ENCODE results near the gene RAB5IF. TPM values are rescaled to one million over a fixed set of nuclear protein-coding genes. Genes with fewer than 3 reads are reported as not detected.
A peak's percentile ranks its signal among the peaks of the same experiment; 100 is the strongest.

RAB5IF gene
- total and polyA plus RNA-seq, 10 of the 15 experiments (the other 5 are each of a cell fraction or from before 2014, with no cell fraction given): 19.4 to 246 (median 92.0) TPM

DNA sequence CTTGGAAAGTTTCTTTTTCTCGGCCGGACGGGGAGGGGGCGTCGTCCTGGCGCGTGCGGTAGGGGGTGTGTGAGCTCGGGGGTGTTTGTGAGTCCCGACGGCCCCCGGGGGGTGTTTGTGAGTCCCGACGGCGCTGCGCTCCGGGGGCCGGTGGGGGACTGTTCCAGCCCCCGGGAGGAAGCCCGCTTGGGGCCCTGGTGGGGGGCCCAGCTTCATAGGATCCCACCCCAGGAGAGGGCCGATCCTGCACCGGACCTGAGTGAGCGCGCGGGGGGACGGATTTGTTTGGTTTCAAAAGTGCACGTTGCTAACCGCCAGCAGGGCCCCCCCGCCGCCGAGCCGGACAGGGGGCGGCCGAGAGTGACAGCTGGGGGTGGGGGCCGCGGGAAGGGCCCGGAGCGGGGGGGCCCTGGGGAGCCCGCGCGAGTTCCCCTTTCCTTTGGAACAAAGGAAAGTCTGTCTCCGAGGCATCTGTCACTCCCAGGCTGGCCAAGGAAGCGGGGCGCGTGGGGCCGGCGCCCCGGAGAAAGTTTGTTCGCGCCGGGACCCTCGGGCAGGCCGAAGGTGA lies 31.7 kb upstream of the RAB5IF start (continued):
- peak; percentile 39; the same call in 1 of the 2 replicates for TF ChIP-seq GATAD2B (conservative IDR thresholded peaks at IDR 0.05; ENCODE audit: low read depth)
- peak; percentile 52 for TF ChIP-seq MEF2B (IDR thresholded peaks at IDR 0.05; ENCODE audit: partially characterized antibody, poor library complexity, severe bottlenecking)
- TF ChIP-seq CREM (IDR thresholded peaks at IDR 0.05; ENCODE audit: low read depth): peak; percentile 36; the same call in 1 of the 2 replicates
- no peak for TF ChIP-seq SRF (IDR thresholded peaks at IDR 0.05; ENCODE audit: low read depth in 2 of 2, low read length in 2 of 2)
- TF ChIP-seq POLR2AphosphoS5 (IDR thresholded peaks at IDR 0.05; ENCODE audit: low read length): no peak; the same call in 1 of the 2 replicates
- TF ChIP-seq, protein P1, sequence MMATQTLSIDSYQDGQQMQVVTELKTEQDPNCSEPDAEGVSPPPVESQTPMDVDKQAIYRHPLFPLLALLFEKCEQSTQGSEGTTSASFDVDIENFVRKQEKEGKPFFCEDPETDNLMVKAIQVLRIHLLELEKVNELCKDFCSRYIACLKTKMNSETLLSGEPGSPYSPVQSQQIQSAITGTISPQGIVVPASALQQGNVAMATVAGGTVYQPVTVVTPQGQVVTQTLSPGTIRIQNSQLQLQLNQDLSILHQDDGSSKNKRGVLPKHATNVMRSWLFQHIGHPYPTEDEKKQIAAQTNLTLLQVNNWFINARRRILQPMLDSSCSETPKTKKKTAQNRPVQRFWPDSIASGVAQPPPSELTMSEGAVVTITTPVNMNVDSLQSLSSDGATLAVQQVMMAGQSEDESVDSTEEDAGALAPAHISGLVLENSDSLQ (IDR thresholded peaks at IDR 0.05): peak; percentile 92
- no peak for TF ChIP-seq YY1 (IDR thresholded peaks at IDR 0.05; ENCODE audit: low read depth, low read length)
- TF ChIP-seq IKZF2 (IDR thresholded peaks at IDR 0.05): peak in 1 of 2 experiments; percentile 52; a peak in 2 of 4 replicates
- no peak for TF ChIP-seq SMARCA5 (IDR thresholded peaks at IDR 0.05)
- TF ChIP-seq, protein P2, sequence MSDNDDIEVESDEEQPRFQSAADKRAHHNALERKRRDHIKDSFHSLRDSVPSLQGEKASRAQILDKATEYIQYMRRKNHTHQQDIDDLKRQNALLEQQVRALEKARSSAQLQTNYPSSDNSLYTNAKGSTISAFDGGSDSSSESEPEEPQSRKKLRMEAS (IDR thresholded peaks at IDR 0.05; ENCODE audit: low read depth, low read length): peak; percentile 53; the same call in 1 of the 2 replicates
- no peak for TF ChIP-seq SUPT20H (IDR thresholded peaks at IDR 0.05; ENCODE audit: borderline replicate concordance, control insufficient read depth, low read depth, low read length)
- no peak for TF ChIP-seq STAT1 (conservative IDR thresholded peaks at IDR 0.05)
- TF ChIP-seq, protein P3, sequence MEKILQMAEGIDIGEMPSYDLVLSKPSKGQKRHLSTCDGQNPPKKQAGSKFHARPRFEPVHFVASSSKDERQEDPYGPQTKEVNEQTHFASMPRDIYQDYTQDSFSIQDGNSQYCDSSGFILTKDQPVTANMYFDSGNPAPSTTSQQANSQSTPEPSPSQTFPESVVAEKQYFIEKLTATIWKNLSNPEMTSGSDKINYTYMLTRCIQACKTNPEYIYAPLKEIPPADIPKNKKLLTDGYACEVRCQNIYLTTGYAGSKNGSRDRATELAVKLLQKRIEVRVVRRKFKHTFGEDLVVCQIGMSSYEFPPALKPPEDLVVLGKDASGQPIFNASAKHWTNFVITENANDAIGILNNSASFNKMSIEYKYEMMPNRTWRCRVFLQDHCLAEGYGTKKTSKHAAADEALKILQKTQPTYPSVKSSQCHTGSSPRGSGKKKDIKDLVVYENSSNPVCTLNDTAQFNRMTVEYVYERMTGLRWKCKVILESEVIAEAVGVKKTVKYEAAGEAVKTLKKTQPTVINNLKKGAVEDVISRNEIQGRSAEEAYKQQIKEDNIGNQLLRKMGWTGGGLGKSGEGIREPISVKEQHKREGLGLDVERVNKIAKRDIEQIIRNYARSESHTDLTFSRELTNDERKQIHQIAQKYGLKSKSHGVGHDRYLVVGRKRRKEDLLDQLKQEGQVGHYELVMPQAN (conservative IDR thresholded peaks at IDR 0.05): peak; percentile 78
- TF ChIP-seq CBX3 (IDR thresholded peaks at IDR 0.05; ENCODE audit: borderline replicate concordance, low read depth): no peak
- TF ChIP-seq, protein P4, sequence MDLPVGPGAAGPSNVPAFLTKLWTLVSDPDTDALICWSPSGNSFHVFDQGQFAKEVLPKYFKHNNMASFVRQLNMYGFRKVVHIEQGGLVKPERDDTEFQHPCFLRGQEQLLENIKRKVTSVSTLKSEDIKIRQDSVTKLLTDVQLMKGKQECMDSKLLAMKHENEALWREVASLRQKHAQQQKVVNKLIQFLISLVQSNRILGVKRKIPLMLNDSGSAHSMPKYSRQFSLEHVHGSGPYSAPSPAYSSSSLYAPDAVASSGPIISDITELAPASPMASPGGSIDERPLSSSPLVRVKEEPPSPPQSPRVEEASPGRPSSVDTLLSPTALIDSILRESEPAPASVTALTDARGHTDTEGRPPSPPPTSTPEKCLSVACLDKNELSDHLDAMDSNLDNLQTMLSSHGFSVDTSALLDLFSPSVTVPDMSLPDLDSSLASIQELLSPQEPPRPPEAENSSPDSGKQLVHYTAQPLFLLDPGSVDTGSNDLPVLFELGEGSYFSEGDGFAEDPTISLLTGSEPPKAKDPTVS (IDR thresholded peaks at IDR 0.05; ENCODE audit: low read depth, low read length): no peak
- TF ChIP-seq, protein P5, sequence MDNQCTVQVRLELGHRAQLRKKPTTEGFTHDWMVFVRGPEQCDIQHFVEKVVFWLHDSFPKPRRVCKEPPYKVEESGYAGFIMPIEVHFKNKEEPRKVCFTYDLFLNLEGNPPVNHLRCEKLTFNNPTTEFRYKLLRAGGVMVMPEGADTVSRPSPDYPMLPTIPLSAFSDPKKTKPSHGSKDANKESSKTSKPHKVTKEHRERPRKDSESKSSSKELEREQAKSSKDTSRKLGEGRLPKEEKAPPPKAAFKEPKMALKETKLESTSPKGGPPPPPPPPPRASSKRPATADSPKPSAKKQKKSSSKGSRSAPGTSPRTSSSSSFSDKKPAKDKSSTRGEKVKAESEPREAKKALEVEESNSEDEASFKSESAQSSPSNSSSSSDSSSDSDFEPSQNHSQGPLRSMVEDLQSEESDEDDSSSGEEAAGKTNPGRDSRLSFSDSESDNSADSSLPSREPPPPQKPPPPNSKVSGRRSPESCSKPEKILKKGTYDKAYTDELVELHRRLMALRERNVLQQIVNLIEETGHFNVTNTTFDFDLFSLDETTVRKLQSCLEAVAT (IDR thresholded peaks at IDR 0.05): peak; percentile 12; the same call in 1 of the 2 replicates
- peak; percentile 37; the same call in 1 of the 2 replicates for TF ChIP-seq SPI1 (IDR thresholded peaks at IDR 0.05; ENCODE audit: borderline replicate concordance, insufficient read depth, low read depth, low read length)
- TF ChIP-seq, protein P6, sequence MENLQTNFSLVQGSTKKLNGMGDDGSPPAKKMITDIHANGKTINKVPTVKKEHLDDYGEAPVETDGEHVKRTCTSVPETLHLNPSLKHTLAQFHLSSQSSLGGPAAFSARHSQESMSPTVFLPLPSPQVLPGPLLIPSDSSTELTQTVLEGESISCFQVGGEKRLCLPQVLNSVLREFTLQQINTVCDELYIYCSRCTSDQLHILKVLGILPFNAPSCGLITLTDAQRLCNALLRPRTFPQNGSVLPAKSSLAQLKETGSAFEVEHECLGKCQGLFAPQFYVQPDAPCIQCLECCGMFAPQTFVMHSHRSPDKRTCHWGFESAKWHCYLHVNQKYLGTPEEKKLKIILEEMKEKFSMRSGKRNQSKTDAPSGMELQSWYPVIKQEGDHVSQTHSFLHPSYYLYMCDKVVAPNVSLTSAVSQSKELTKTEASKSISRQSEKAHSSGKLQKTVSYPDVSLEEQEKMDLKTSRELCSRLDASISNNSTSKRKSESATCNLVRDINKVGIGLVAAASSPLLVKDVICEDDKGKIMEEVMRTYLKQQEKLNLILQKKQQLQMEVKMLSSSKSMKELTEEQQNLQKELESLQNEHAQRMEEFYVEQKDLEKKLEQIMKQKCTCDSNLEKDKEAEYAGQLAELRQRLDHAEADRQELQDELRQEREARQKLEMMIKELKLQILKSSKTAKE (IDR thresholded peaks at IDR 0.05; ENCODE audit: low read depth, poor library complexity, severe bottlenecking): no peak
- TF ChIP-seq SIN3A (IDR thresholded peaks at IDR 0.05; ENCODE audit: low read depth, low read length): no peak
- no peak for TF ChIP-seq FOXM1 (IDR thresholded peaks at IDR 0.05; ENCODE audit: low read depth, low read length)
- peak in 1 of 2 experiments; percentile 42; a peak in 1 of 4 replicates for TF ChIP-seq EP300 (IDR thresholded peaks at IDR 0.05; ENCODE audit: borderline replicate concordance in 1 of 2, control insufficient read depth in 1 of 2, low read depth in 2 of 2, low read length in 2 of 2)

Data from GM12878 (cell line).